SH-SY5Y (cell line): ENCODE results near the gene ITPR2.

Source experiments
- GATA2 ChIP-seq: IDR thresholded peaks from 2 replicates; pipeline ENCODE4 v1.6.1; 2011; ENCODE audit warnings: mild to moderate bottlenecking, low read depth, low read length
- GATA3 ChIP-seq: IDR thresholded peaks from 2 replicates; pipeline ENCODE4 v1.6.1; 2011; ENCODE audit warnings: low read depth, mild to moderate bottlenecking, low read length, moderate library complexity

GRCh38 chr12:26678697-26679660, 154.0 kb downstream of the ITPR2 start:
- no peak for TF ChIP-seq GATA2
- TF ChIP-seq GATA3: no peak
